Fibroblast of lung (primary cell): ENCODE results near the gene CPEB2. TPM values are rescaled to one million over a fixed set of nuclear protein-coding genes. Genes with fewer than 3 reads are reported as not detected.

Experiments
- DNase-seq, 2 donors: peaks; one replicate each; pipeline versions ENCODE4 v3.0.0 to v3.0.0-alpha.2; 2010; ENCODE audit warnings: low read depth in 2 of 2
- H2AFZ ChIP-seq: 2 replicates; pipeline ENCODE4 v1.5.1; 2012; ENCODE audit warnings: low read length, control low read depth, inconsistent platforms
- H3K27ac ChIP-seq: 2 replicates; pipeline ENCODE4 v1.5.1; 2011; ENCODE audit warnings: low read length, control low read depth; ENCODE audit not compliant: insufficient read depth
- H3K27me3 ChIP-seq: 2 replicates; pipeline ENCODE4 v1.5.1; 2011; ENCODE audit warnings: mild to moderate bottlenecking, low read length; ENCODE audit not compliant: control insufficient read depth, insufficient read depth
- H3K36me3 ChIP-seq: 2 replicates; pipeline ENCODE4 v1.5.1; 2011; ENCODE audit warnings: low read length; ENCODE audit not compliant: control insufficient read depth, insufficient read depth
- H3K4me1 ChIP-seq: 2 replicates; pipeline ENCODE4 v1.5.1; 2011; ENCODE audit warnings: low read length; ENCODE audit not compliant: control insufficient read depth, insufficient read depth; ENCODE audit errors: extremely low read depth
- H3K4me2 ChIP-seq: 2 replicates; pipeline ENCODE4 v1.5.1; 2011; ENCODE audit warnings: low read length, control low read depth; ENCODE audit not compliant: insufficient read depth; ENCODE audit errors: extremely low read depth
- H3K4me3 ChIP-seq, 4 experiments: fragments of 200-600 bp in 1 of 4; sonication (generic) in 1 of 4; replicated peaks in 1 of 4; 2 replicates each; pipeline ENCODE4 v1.5.1; 2011 to 2016; ENCODE audit warnings: low read length in 4 of 4, low read depth in 3 of 4, mild to moderate bottlenecking in 3 of 4, control low read depth in 2 of 4, inconsistent platforms in 1 of 4, mixed read lengths in 1 of 4; ENCODE audit not compliant: insufficient read depth in 1 of 4; ENCODE audit errors: control extremely low read depth in 1 of 4
- H3K79me2 ChIP-seq: 2 replicates; pipeline ENCODE4 v1.5.1; 2012; ENCODE audit warnings: mild to moderate bottlenecking, low read length, inconsistent platforms; ENCODE audit not compliant: control insufficient read depth, insufficient read depth
- H3K9ac ChIP-seq: 2 replicates; pipeline ENCODE4 v1.5.1; 2011; ENCODE audit warnings: mild to moderate bottlenecking, low read length, control low read depth; ENCODE audit not compliant: insufficient read depth
- H3K9me3 ChIP-seq: 2 replicates; pipeline ENCODE4 v1.5.1; 2012; ENCODE audit warnings: low read depth, low read length; ENCODE audit not compliant: control insufficient read depth, insufficient read depth
- H4K20me1 ChIP-seq: 2 replicates; pipeline ENCODE4 v1.5.1; 2011; ENCODE audit warnings: low read length; ENCODE audit not compliant: control insufficient read depth, insufficient read depth; ENCODE audit errors: extremely low read depth
- CTCF ChIP-seq, 2 donors: IDR thresholded peaks in 1 of 2; conservative IDR thresholded peaks in 1 of 2; 1 replicate in 1 of 2; 2 replicates in 1 of 2; pipeline ENCODE4 v1.5.1; 2011 to 2012; ENCODE audit warnings: low read length in 2 of 2, control low read depth in 1 of 2, inconsistent platforms in 1 of 2, low read depth in 1 of 2, mild to moderate bottlenecking in 1 of 2
- EZH2 ChIP-seq: IDR thresholded peaks from 2 replicates; pipeline ENCODE4 v1.5.1; 2012; ENCODE audit warnings: low read length, control low read depth, mild to moderate bottlenecking; ENCODE audit errors: missing control alignments
- polyA plus RNA-seq, 2 donors: library from polyadenylated mRNA; depleted of rRNA in 1 of 2; stranded (reverse) in 1 of 2; unstranded in 1 of 2; fragments of >200 nt; gene quantifications; 2 replicates each; pipeline ENCODE4 v1.2.1, GENCODE V29; 2011 to 2012; ENCODE audit warnings: missing spikeins in 1 of 2
- total RNA-seq: library from RNA; depleted of rRNA; stranded (reverse); fragments of >200 nt; gene quantifications from 2 replicates; pipeline ENCODE4 v1.2.1, GENCODE V29; 2014

CPEB2 gene
- total and polyA plus RNA-seq, 2 donors (not counting 1 experiment from before 2014, with no cell fraction given), result 18.6 to 19.0 TPM

- H3K4me1 ChIP-seq, result peaks cover 3% of the 10 kb centered on the region
- peaks cover 2% of the 10 kb centered on the region for H3K36me3 ChIP-seq
- peak overlapping the region; percentile 88 for H3K27ac ChIP-seq
- no peak overlapping the region for H3K9ac ChIP-seq
- H3K9me3 ChIP-seq, result no peaks in the 10 kb centered on the region
- no peaks in the 10 kb centered on the region for H3K27me3 ChIP-seq
- H4K20me1 ChIP-seq, result no peaks in the 10 kb centered on the region
- H3K4me2 ChIP-seq, result peak overlapping the region; percentile 77
- H3K4me3 ChIP-seq, result peak overlapping the region; percentile 75 to 95 (median 82)
- DNase-seq, result peak; percentile 19 to 60
- H2AFZ ChIP-seq, result no peak overlapping the region
- H3K79me2 ChIP-seq, result peaks cover 80% of the 10 kb centered on the region
- TF ChIP-seq CTCF (conservative IDR thresholded peaks at IDR 0.05 in 1 of 2, IDR thresholded peaks at IDR 0.05 in 1 of 2; ENCODE audit: low read depth in 1 of 2, low read length in 2 of 2), result peak; percentile 31 to 51
- no peak for TF ChIP-seq EZH2
Observed at GRCh38 chr4:15006416-15007024, 4.2 kb downstream of the CPEB2 start.

- Histone ChIP-seq H3K27ac (no peak overlapping the region), H4K20me1 (no peaks in the 10 kb centered on the region), H3K27me3 (no peaks in the 10 kb centered on the region), H3K4me1 (peaks cover 3% of the 10 kb centered on the region), H3K79me2 (peaks cover 87% of the 10 kb centered on the region), H3K9ac (no peak overlapping the region), H3K4me2 (peak overlapping the region; percentile 77), H2AFZ (no peak overlapping the region), H3K9me3 (no peaks in the 10 kb centered on the region), H3K36me3 (peaks cover 2% of the 10 kb centered on the region), H3K4me3 (peak overlapping the region; percentile 27 to 95 (median 76))
- TF ChIP-seq CTCF (conservative IDR thresholded peaks at IDR 0.05 in 1 of 2, IDR thresholded peaks at IDR 0.05 in 1 of 2; ENCODE audit: low read depth in 1 of 2, low read length in 2 of 2) (no peak), EZH2 (no peak)
- DNase-seq, result no peak
Observed at GRCh38 chr4:15007201-15007600, 4.9 kb downstream of the CPEB2 start.

GRCh38 chr4:15010038-15010585, 7.8 kb downstream of the CPEB2 start:
- no peak for TF ChIP-seq CTCF (conservative IDR thresholded peaks at IDR 0.05 in 1 of 2, IDR thresholded peaks at IDR 0.05 in 1 of 2; ENCODE audit: low read depth in 1 of 2, low read length in 2 of 2)
- TF ChIP-seq EZH2, result no peak
- DNase-seq, result no peak
- no peaks in the 10 kb centered on the region for H3K27me3 ChIP-seq
- no peaks in the 10 kb centered on the region for H3K9me3 ChIP-seq
- no peak overlapping the region for H3K4me2 ChIP-seq
- no peak overlapping the region for H2AFZ ChIP-seq
- no peaks in the 10 kb centered on the region for H4K20me1 ChIP-seq
- H3K79me2 ChIP-seq, result peaks cover 94% of the 10 kb centered on the region
- H3K4me1 ChIP-seq, result peaks cover 3% of the 10 kb centered on the region
- H3K27ac ChIP-seq, result no peak overlapping the region
- peaks cover 4% of the 10 kb centered on the region for H3K36me3 ChIP-seq
- H3K9ac ChIP-seq, result no peak overlapping the region
- peak overlapping the region in 1 of 4 experiments; percentile 13 for H3K4me3 ChIP-seq
